DND-41 (cell line): Measurements from ENCODE around the gene NUDT22.

Source experiments
- EZH2 ChIP-seq: IDR thresholded peaks from 3 replicates; pipeline ENCODE4 v1.6.1; 2012; ENCODE audit warnings: borderline replicate concordance, low read depth, mild to moderate bottlenecking, moderate library complexity, low read length, inconsistent platforms; ENCODE audit not compliant: severe bottlenecking
- TF ChIP-seq, protein P1 (sequence below): IDR thresholded peaks from 2 replicates; pipeline ENCODE4 v1.5.1; 2012; ENCODE audit warnings: borderline replicate concordance, low read length, moderate library complexity, mild to moderate bottlenecking; ENCODE audit not compliant: poor library complexity, severe bottlenecking; ENCODE audit errors: extremely low read depth

DNA sequence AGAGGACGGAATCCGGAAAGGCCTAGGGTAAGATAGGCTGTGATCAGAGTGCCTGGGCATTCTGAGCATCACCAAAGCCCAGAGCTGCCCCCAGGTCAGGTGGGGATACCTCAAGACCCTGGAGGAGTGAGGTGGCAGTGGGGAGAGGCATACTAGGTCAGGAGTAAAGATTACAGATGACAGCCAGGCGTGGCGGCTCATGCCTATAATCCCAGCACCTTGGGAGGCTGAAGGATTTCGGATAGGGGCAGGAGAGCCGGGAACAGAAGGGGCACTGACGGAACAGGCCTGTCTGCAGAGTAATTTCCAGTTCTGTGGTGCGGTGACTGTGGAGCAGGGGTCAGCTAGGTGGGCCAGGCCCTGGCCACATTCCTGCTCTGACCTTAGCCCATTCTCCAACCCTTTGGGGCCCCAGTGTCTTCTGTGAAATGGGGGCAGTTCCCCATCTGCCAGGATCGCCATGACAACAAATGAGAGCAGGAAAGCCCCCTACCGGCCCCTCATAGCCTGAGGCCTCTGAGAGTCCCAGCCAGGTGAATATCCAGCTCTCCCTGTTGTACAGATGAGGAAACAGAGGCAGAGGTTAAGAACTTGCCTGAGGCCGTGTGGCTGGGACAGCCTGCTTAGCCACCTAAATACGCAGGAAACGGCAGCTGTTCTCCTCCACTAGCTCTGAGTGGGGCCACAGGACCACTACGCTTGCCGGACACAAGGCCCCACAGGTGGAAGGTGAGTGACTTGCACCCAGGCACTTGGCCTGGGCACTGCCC is 49.1 kb downstream of the NUDT22 start:
- TF ChIP-seq, protein P1, sequence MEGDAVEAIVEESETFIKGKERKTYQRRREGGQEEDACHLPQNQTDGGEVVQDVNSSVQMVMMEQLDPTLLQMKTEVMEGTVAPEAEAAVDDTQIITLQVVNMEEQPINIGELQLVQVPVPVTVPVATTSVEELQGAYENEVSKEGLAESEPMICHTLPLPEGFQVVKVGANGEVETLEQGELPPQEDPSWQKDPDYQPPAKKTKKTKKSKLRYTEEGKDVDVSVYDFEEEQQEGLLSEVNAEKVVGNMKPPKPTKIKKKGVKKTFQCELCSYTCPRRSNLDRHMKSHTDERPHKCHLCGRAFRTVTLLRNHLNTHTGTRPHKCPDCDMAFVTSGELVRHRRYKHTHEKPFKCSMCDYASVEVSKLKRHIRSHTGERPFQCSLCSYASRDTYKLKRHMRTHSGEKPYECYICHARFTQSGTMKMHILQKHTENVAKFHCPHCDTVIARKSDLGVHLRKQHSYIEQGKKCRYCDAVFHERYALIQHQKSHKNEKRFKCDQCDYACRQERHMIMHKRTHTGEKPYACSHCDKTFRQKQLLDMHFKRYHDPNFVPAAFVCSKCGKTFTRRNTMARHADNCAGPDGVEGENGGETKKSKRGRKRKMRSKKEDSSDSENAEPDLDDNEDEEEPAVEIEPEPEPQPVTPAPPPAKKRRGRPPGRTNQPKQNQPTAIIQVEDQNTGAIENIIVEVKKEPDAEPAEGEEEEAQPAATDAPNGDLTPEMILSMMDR = no peak
- no peak for TF ChIP-seq EZH2
